ENCODE data around the gene CTAGE4.
"Not testable (repeated sequence)": the region's sequence is repeated elsewhere in the genome, so short reads cannot be mapped to it uniquely, and the experiment has no call there.

The CTAGE4 gene, protein sequence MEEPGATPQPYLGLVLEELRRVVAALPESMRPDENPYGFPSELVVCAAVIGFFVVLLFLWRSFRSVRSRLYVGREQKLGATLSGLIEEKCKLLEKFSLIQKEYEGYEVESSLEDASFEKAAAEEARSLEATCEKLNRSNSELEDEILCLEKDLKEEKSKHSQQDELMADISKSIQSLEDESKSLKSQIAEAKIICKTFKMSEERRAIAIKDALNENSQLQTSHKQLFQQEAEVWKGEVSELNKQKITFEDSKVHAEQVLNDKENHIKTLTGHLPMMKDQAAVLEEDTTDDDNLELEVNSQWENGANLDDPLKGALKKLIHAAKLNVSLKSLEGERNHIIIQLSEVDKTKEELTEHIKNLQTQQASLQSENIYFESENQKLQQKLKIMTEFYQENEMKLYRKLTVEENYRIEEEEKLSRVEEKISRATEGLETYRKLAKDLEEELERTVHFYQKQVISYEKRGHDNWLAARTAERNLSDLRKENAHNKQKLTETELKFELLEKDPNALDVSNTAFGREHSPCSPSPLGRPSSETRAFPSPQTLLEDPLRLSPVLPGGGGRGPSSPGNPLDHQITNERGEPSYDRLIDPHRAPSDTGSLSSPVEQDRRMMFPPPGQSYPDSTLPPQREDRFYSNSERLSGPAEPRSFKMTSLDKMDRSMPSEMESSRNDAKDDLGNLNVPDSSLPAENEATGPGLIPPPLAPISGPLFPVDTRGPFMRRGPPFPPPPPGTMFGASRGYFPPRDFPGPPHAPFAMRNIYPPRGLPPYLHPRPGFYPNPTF

DNA sequence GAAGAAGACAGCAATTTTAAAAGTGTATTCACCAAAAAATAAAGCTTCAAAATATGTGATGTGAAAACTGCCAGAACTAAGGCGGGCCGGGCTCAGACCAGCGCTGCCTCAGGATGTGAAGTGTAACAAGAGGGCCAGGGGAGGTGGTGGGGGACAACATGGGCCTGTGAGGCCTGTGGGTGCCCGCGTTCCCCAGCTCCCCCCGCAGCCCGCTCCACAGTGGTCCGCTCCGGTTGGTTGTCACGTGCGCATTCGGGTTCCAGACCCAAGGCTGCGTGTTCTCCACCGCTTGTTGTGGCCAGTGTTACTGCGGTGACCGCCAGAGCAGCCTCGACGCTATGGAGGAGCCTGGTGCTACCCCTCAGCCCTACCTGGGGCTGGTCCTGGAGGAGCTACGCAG lies at the start of gene CTAGE4:
Gene CTAGE4 (plus strand): TSS at position 301 of the 400 bp plus-strand sequence. CDS start 38 bp downstream, at position 339.
- not testable (repeated sequence) for DNase-seq (ENCODE audit: low read depth)

DNA sequence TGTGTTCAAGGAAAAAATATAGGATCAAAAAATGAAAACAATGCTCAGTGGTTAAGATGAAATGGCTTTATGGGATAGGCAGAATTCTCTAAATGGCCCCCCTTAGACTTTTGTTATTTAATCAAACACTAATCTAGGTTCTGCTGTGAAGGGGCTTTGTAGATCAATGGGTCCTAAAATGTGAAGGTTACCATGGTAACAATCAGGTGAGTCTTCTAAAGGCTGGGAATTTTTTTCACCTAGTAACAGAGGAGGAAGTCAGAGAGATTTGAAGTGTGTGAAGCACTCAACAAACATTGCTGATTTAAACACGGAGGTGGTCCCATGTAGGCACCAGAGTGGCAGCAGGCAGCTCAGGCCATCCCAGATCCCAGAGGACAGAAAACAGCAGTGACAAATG lies 49.1 kb upstream of the CTAGE4 start:
- DNase-seq (ENCODE audit: low read depth) = no peak

DNA sequence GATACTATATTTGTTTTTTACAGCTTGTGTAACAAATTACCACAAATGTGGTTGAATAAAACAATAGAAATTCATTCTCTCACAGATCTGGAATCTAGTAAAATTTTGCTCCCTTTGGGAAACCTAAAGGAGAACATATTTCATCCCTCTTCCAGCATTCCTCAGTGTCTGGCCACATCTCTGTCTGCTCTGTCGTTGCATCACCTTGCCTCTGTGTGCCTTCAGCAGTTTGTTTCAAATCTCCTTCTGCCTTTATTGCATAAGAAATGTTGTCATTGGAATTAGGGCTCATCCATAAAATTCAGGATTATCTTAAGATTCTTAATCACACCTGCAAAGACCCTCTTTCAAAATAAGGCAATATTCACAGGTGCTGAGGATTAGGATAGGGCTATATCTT lies 45.8 kb upstream of the CTAGE4 start:
- no peak for DNase-seq (ENCODE audit: low read depth)

DNA sequence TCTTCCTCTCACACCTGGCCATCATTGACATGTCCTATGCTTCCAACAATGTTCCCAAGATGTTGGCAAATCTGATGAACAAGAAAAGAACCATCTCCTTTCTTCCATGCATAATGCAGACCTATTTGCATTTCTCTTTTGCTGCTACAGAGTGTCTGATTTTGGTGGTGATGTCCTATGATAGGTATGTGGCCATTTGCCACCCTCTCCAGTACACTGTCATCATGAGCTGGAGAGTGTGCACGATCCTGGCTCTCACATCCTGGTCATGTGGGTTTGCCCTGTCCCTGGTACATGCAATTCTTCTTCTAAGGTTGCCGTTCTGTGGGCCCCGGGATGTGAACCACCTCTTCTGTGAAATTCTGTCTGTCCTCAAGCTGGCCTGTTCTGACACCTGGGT lies 41.1 kb upstream of the CTAGE4 start:
- DNase-seq (ENCODE audit: low read depth) = no peak

DNA sequence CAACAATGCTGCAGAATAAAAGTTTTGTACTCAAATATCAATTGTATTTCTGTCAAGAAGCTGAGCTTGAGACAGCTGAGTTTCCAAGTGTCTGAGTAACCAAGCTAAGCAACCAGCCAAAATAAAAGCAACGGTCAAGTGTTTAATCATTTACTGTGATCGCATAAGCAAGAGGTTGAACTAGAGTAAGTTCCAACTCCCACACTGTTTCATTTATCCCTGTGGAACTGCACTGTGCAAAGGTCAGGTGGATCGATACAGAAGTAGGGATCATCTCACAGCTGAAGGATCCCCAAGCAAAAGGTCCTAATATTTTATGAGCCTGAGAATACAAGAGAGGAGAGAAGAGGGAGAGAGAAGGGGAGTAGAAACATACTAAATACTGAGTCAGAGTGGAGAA lies 38.8 kb upstream of the CTAGE4 start:
- DNase-seq (ENCODE audit: low read depth) = no peak

DNA sequence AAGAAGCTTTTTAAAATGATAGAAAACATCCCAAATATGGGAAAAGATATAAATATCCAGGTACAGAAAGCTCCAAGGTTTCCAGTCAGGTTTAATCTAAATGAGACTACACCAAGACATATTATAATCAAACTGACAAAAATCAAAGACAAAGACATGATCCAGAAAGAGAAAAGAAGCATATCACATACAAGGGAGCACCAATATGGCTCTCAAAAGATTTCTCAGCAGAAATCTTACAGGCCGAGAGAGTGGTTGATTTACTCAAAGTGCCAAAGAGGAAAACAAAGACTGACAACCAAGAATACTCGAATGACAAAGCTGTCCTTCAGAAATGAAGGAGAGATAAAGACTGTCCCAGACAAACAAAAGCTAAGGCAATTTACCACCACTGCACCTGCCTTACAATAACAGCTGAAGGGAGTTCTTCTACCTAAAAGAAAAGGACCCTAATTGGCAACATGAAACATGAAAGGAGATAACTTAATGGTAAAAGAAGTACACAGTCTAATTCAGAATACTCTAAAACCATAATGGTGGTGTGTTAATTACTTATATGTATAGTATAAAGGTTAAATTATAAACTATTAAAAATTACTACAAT lies 34.9 kb upstream of the CTAGE4 start:
- DNase-seq (ENCODE audit: low read depth) = no peak

DNA sequence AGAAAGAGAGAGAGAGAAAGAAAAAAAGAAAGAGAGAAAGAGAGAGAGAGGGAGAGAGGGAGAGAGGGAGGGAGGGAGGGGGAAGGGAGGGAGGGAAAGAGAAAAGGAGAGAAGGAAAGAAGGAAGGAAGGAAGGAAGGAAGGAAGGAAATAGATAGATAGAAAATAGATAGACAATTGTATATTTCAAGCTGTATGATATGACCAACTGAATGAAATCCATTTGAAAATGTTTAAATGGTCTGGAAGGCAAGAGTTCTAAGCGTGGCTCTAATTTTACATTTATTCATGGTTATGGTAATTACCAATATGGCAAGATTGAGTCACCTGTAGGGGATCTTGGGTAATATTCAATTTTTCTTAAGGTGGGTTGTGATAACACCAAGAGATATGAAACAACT lies 24.4 kb upstream of the CTAGE4 start:
- DNase-seq (ENCODE audit: low read depth) = no peak

DNA sequence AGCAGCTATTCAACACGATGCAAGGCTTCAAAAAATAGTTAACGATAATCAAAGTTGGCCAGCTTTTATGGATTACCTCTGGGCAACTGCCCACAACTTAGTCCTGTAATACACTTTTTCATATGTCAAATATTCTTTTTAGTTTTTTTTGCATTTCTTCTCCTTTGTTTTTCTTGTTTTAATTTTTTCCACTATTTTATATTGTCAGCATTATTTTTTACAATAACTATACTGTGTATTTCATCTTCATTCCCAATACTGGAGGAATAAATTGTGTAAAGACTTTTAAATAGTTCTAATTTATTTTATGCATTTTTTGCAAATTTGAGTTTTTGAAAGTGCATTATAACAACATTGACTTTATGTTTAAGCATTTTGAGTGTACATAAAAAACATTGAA lies 18.5 kb upstream of the CTAGE4 start:
- DNase-seq (ENCODE audit: low read depth) = no peak

DNA sequence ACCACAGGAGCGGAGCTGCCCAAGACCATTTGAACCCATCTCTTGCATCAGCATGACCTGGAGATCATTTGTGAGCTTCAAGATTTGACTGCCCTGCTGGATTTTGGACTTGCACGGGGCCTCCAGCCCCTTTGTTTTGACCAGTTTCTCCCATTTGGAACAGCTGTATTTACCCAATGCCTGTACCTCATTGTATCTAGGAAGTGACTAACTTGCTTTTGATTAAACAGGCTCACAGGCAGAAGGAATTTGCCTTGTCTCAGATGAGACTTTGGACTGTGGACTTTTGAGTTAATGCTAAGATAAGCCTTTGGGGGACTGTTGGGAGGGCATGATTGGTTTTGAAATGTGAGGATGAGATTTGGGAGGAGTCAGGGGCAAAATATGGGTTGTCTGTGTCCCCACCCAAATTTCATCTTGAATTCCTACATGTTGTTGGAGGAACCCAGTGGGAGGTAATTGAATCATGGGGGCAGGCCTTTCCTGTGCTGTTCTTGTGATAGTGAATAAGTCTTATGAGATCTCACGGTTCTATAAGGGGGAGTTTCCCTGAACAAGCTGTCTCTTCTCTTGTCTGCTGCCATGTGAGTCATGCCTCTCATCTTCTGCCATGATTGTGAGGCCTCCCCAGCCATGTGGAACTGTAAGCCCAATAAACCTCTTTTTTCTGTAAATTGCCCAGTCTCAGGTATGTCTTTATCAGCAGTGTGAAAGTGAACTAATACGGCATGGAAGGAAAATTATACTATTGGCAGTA lies 11.5 kb upstream of the CTAGE4 start:
- not testable (repeated sequence) for DNase-seq (ENCODE audit: low read depth)

DNA sequence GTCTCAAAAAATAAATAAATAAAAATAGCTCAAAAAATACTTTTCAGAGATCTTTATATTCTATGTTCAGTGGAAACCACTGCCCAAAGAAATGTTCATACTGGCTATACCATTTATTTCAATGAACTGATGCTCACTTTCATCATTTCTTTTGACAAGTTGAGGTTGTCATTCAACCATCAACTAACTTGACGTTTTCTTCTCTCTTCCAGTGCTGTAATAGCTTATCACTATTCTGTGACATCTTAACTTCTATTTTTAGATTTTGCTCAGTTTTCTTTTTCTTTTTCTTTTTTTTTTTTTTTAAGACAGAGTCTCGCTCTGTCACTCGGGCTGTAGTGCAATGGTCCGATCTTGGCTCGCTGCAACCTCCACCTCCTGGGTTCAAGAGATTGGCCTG lies 8.7 kb upstream of the CTAGE4 start:
- DNase-seq (ENCODE audit: low read depth) = no peak

DNA sequence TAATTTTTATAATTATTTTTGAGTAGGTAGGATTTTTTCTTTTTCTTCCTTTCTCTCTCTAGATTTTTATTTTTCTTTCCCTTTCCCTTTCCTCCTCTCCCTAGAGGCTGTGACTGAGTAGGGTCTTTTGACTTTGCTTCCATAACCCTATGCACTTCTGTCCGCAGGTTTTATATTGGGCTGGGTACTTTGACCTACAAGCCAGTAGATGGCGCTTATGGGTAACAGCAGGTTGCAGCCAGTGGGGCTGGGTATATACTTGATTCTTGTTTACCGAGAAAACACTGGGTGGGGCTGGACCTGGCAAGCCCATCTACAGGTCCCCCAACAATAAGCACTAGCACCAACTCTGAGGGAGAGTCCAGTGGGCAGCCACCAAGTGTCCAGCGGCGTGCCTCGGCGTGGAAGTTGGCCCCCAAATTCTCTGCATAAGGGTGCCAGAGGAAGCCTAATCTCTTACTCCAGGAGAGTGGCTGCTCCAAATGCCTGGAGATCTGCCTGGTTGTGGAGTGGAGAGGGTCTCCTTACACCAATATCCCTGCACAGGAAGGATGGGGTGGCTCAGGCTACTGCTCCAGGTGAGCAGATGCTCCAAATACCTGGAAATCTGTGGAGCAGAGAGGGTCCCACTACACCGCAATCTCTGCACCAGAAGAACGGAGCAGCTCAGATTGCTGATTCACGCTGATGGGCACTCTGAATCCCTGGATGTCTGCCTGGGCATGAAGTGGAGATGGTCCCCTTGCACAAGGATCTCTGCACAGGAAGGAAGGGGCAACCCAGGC lies 4.7 kb upstream of the CTAGE4 start:
- DNase-seq (ENCODE audit: low read depth) = peak; percentile 4

DNA sequence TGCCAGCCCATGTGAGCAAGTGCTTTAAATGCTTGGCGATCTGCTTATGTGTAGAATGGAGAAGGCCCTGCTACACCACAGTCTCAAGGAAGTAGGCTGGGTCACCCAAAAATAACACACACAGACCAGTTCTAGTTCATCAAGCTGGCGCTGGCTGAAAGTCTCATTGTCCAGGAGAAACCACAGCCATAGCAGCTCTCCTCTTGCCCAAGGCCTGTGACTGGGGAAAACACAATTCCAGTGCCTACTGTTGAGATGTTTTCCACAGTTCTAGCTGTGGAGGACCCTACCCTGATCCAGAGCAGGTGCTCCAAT lies 4.1 kb upstream of the CTAGE4 start:
- DNase-seq (ENCODE audit: low read depth) = not testable (repeated sequence)

DNA sequence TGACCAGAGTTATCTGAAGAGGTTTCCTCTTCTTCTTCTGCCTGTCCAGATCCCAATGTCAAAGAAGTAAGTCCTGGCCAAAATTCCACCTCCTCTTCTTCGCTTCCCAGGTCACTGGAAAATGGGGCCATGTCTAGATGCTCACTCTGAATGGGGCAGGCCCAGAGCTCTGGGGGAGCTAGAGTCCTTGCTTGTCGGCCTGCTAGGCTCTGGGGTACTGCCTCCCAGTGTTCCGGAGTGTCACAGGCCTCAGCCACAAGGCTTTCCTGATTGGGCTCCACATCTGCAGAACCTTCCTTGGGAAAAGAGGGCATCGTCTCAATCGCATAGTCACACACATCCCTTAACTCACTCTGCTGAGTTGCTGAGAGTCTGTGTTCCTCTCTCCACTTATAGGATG lies 4.6 kb downstream of the CTAGE4 start:
- not testable (repeated sequence) for DNase-seq (ENCODE audit: low read depth)

DNA sequence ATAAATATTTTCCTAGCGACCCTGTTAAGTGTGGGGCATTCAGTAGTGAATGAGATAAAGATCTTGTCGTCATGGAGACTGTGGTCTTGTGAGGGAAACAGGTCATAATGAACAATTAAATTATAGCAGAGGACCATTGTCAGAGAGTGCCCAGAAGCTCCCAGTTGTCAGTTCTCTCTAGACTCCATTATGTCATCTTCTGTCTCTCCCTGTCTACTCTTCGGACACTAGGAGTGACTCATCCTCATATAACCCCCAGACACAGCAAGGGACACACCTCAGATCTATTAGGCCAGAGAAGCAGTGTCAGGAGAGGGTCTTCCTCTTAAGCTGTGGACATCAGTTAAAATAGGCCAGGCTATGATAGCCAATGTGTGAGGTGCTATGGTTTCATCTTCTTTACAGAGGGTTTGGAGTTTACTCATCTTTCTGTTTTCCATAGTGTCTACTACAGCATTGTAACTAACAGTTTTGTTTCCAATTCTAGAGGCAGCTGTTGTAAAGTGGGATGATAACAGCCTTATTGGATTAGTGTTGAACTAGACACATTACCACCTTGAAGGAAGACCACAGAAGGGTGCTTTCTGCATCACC lies 5.4 kb downstream of the CTAGE4 start:
- DNase-seq (ENCODE audit: low read depth) = not testable (repeated sequence)

DNA sequence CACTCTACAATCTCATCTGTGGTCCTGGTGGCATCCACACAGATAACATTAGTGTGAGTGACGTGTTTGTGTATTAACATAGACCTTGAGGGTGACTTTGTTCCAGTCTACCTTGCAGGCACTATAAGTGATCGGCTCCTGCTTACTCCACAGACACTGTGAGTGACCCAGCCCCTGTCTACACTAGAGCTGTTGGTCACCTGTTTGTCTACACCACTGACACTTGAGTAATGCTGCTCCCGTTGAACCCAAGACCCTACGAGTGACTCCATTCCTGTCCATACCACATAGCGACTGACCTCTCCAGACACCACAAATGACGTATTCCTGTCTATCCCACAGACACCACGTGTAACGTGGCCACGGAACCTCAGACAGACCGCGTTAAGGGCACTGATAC lies 10.5 kb downstream of the CTAGE4 start:
- DNase-seq (ENCODE audit: low read depth) = not testable (repeated sequence)

DNA sequence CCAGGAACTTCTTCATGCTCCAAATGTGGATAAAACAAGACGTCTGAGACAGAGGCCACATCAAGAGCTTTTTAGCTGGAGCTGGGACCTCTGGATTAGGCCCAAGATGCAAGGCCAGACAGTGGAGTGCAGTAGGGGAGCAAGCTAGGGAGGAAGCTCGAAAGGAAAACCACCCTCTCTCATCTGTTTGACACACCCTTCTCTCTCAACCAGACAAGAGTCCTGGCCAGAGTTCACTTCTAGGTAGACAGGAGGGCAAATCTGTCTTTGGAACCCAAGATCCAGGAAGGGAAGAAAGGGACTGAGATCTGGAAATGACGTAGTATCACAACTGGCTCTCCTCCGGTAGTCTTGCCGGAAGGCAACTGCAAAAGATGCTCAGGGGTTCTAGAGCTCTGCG lies 11.2 kb downstream of the CTAGE4 start:
- DNase-seq (ENCODE audit: low read depth) = not testable (repeated sequence)

DNA sequence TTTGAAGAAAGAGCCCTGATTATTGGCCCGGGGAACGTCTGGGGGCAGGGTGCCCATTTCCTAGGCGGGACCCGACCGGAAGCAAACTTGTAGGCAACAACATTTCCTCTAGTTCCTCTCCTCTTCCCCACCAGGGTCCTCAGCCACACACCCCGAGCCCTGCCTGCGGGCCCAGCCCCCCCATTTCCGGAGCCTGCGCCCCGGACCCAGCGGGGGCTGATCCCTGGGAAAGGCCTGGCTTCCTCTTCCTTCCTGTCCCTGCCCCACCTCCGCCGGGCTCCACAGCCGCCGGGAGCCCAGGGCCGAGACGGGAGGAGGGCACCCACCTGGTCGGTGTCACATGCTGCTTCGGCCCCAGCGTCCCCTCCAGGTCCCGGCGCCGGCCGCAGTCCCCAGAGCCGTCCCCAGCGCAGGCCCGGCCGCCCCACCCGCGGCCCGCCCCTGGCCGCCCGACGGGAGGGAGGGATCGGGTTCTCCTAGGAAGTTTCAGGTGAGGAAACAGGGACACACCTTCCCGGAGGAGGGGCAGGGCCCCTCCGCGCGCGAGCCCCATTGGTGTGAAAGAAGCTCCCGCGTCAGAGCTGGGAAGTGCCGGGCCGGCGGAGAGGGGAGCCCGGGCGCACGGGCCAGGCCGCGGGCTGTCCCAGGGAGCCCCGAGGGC lies 12.1 kb downstream of the CTAGE4 start, which contains the start of gene ARHGEF35:
Gene ARHGEF35 (minus strand): TSS at position 622 of the 661 bp plus-strand sequence. CDS start 7,450 bp downstream, outside the sequence.
- not testable (repeated sequence) for DNase-seq (ENCODE audit: low read depth)

DNA sequence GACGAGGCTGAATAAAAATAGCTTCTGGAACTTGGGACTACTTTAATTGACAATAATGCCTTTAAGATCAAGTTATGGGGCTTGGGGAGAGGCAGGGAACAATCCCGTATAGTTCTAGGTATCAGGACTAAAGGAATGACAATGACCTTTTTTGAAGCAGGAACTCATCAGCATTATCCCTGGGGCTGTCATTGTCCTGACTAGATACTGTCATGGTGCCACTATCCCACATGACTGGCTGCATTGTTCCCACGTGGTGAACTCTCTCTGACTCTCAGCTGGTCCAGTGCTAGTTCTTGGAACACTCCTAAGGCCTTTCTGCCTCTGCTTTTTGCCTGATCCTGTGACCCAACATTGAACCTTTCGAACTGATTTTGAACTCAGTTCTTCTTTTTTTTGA lies 15.7 kb downstream of the CTAGE4 start:
- DNase-seq (ENCODE audit: low read depth) = not testable (repeated sequence)

DNA sequence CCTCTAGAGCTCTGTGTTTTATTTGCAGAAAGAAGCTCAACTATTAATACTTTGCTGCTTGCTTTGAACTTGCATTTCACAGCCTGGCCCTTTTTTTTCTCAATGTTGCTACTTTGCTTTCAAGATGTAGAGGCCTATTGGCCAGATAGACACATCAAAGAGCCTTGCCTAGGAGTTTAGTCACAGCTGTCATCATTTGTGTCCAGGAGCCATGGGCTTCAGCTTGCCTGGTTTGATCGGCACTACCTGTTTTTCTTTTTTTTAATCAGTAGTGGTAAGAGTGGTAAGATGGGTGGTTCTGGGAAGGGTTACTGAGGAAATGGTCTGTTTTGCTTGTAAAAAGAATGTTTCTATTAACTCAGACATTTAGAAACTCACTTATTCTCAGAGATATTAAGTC lies 18.7 kb downstream of the CTAGE4 start:
- not testable (repeated sequence) for DNase-seq (ENCODE audit: low read depth)

DNA sequence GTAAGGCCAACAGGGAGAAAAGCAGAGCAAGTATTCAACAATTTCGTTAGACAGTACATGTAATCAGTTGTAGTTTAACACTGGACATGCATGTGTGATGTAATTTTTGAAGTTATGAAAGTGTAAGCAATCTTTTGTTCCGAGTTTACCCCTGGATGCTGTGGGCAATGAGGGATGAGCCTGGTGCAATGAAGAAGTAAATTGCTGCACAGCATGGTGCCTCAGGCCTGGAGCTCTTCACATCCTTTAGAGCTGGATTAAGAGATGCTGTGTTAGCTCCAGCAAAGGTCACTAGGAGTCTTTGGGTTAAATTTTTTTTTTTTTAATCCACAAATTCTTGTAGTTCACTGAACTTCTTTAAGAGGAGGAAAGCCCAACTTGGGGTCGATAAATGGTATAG lies 19.8 kb downstream of the CTAGE4 start:
- not testable (repeated sequence) for DNase-seq (ENCODE audit: low read depth)

All from activated T-cell treated with anti-CD3 and anti-CD28 coated beads for 48 hours (primary cell).